Neural progenitor cell (in vitro differentiated cells): Measurements from ENCODE around the gene RAB23.

Source experiments
- EZH2phosphoT487 ChIP-seq: fragments of 200-600 bp; sonication (generic); IDR thresholded peaks from 2 replicates; pipeline ENCODE4 v1.6.1; 2017; ENCODE audit warnings: antibody characterized with exemption
- TF ChIP-seq, protein P1 (sequence below): fragments of 200-600 bp; sonication (generic); IDR thresholded peaks from 2 replicates; pipeline ENCODE4 v1.5.1; 2017; ENCODE audit warnings: antibody characterized with exemption, mild to moderate bottlenecking

DNA sequence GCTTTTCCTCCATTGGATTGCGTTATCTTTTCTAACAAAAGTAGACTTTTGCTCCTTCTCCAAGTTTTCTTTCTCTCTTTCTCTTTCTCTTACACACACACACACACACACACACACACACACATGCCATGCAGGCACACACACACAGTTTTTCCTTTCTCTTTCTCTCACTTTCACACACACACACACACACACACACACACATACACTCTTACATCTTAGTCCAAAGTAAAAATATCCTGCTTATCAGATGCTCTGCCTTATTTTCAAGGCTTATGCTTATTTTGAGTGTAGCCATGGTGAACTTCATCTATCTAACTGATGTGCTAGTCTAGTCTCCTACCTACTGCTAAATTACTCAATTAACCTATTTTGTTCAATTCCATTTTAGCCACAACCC lies 34.4 kb upstream of the RAB23 start:
- TF ChIP-seq EZH2phosphoT487, result no peak
- TF ChIP-seq, protein P1, sequence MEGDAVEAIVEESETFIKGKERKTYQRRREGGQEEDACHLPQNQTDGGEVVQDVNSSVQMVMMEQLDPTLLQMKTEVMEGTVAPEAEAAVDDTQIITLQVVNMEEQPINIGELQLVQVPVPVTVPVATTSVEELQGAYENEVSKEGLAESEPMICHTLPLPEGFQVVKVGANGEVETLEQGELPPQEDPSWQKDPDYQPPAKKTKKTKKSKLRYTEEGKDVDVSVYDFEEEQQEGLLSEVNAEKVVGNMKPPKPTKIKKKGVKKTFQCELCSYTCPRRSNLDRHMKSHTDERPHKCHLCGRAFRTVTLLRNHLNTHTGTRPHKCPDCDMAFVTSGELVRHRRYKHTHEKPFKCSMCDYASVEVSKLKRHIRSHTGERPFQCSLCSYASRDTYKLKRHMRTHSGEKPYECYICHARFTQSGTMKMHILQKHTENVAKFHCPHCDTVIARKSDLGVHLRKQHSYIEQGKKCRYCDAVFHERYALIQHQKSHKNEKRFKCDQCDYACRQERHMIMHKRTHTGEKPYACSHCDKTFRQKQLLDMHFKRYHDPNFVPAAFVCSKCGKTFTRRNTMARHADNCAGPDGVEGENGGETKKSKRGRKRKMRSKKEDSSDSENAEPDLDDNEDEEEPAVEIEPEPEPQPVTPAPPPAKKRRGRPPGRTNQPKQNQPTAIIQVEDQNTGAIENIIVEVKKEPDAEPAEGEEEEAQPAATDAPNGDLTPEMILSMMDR, result no peak
